ENCODE measurements around the gene TWF2.

DNA sequence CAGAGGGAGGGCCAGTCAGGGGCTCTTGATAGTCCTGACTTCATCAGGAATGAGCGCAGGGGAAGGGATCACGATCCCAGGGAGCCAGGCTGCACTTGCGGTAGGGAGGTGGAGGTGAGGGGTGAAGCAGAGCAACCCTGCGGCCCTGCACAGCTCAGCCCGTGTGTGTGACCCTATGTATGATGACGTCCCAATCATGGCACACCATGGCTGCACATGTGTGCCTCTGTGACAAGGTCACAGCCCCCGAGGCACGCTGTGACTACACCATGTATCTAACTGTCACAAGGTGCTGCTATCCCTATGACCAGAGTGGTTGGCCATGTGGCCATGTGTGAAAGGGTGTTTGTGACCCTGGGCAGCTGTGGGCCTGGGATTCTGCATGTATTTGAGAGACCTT lies 54.3 kb downstream of the TWF2 start:
- TF ChIP-seq, protein P1, sequence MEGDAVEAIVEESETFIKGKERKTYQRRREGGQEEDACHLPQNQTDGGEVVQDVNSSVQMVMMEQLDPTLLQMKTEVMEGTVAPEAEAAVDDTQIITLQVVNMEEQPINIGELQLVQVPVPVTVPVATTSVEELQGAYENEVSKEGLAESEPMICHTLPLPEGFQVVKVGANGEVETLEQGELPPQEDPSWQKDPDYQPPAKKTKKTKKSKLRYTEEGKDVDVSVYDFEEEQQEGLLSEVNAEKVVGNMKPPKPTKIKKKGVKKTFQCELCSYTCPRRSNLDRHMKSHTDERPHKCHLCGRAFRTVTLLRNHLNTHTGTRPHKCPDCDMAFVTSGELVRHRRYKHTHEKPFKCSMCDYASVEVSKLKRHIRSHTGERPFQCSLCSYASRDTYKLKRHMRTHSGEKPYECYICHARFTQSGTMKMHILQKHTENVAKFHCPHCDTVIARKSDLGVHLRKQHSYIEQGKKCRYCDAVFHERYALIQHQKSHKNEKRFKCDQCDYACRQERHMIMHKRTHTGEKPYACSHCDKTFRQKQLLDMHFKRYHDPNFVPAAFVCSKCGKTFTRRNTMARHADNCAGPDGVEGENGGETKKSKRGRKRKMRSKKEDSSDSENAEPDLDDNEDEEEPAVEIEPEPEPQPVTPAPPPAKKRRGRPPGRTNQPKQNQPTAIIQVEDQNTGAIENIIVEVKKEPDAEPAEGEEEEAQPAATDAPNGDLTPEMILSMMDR (conservative IDR thresholded peaks at IDR 0.05; ENCODE audit: low read depth, low read length): no peak
- TF ChIP-seq RFX5 (IDR thresholded peaks at IDR 0.05; ENCODE audit: low read depth, low read length): no peak
- no peak for TF ChIP-seq POLR2A (IDR thresholded peaks at IDR 0.05; ENCODE audit: low read depth, low read length)
- no peak for TF ChIP-seq FOS (IDR thresholded peaks at IDR 0.05; ENCODE audit: low read depth, low read length)
- no peak for TF ChIP-seq BHLHE40 (IDR thresholded peaks at IDR 0.05; ENCODE audit: low read depth, low read length)
- TF ChIP-seq, protein P2, sequence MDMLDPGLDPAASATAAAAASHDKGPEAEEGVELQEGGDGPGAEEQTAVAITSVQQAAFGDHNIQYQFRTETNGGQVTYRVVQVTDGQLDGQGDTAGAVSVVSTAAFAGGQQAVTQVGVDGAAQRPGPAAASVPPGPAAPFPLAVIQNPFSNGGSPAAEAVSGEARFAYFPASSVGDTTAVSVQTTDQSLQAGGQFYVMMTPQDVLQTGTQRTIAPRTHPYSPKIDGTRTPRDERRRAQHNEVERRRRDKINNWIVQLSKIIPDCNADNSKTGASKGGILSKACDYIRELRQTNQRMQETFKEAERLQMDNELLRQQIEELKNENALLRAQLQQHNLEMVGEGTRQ (IDR thresholded peaks at IDR 0.05; ENCODE audit: low read depth, low read length): no peak
- no peak for TF ChIP-seq CHD1 (IDR thresholded peaks at IDR 0.05; ENCODE audit: low read depth, low read length)
- TF ChIP-seq MAZ (IDR thresholded peaks at IDR 0.05; ENCODE audit: borderline replicate concordance, low read depth, low read length): no peak
- TF ChIP-seq SMC3 (IDR thresholded peaks at IDR 0.05; ENCODE audit: low read depth, low read length): no peak
- no peak for TF ChIP-seq RAD21 (IDR thresholded peaks at IDR 0.05; ENCODE audit: low read length)
- TF ChIP-seq CEBPB (IDR thresholded peaks at IDR 0.05; ENCODE audit: low read depth, low read length): no peak
- no peak for TF ChIP-seq MXI1 (IDR thresholded peaks at IDR 0.05; ENCODE audit: borderline replicate concordance, low read depth, low read length)
